ENCODE results near the gene FAM171A2. TPM values are rescaled to one million over a fixed set of nuclear protein-coding genes. Genes with fewer than 3 reads are reported as not detected.

FAM171A2 gene
- total and polyA plus RNA-seq, 2 of the 4 experiments (the other 2 are of a cell fraction): 3.2 to 5.9 TPM

- H3K9me3 ChIP-seq (ENCODE audit: control insufficient read depth, insufficient read depth, low read length): no peaks in the 10 kb centered on the region; the same call in 1 of the 2 replicates
- no peak overlapping the region for H4K91ac ChIP-seq (ENCODE audit: insufficient read depth, low read depth, low read length)
- H3K9ac ChIP-seq (ENCODE audit: low read depth, low read length): no peak overlapping the region
- H2BK20ac ChIP-seq (ENCODE audit: low read depth, low read length): no peak overlapping the region
- no peak overlapping the region for H3K23ac ChIP-seq (ENCODE audit: low read depth, low read length)
- no peak overlapping the region for H3K4ac ChIP-seq (ENCODE audit: low read depth, low read length)
- in situ Hi-C loops (cut with MboI; ENCODE audit: low sequenced_read_pairs): no loop called here
- WGBS, 2 experiments (ENCODE audit: extremely low coverage in 2 of 2, insufficient read length in 1 of 2): 87% methylated on average over 3 of the region's 4 CpGs; no CpG with 5 or more reads in 1 of the 2 experiments
- H2AK9ac ChIP-seq (replicated peaks; ENCODE audit: low read depth, low read length, poor library complexity): no peak overlapping the region
- H3K36me3 ChIP-seq (ENCODE audit: control insufficient read depth, insufficient read depth, low read length): no peaks in the 10 kb centered on the region
- no peak overlapping the region for H2BK120ac ChIP-seq (ENCODE audit: low read depth, low read length)
- H2AFZ ChIP-seq (replicated peaks; ENCODE audit: low read length, poor library complexity): no peak overlapping the region
- H3K56ac ChIP-seq (ENCODE audit: extremely low read depth, insufficient read depth, low read length): no peak overlapping the region
- ChIA-PET CTCF (no interaction called here), POLR2A (ENCODE audit: unreplicated experiment) (no interaction called here)
- TF ChIP-seq CEBPB (IDR thresholded peaks at IDR 0.05; ENCODE audit: low read depth, low read length) (no peak), USF2 (IDR thresholded peaks at IDR 0.05; ENCODE audit: low read depth, low read length) (no peak), SMC3 (IDR thresholded peaks at IDR 0.05; ENCODE audit: low read depth, low read length) (no peak), MAZ (IDR thresholded peaks at IDR 0.05; ENCODE audit: borderline replicate concordance, low read depth, low read length) (no peak), MXI1 (IDR thresholded peaks at IDR 0.05; ENCODE audit: borderline replicate concordance, low read depth, low read length) (no peak), CHD1 (IDR thresholded peaks at IDR 0.05; ENCODE audit: low read depth, low read length) (no peak), FOS (IDR thresholded peaks at IDR 0.05; ENCODE audit: low read depth, low read length) (no peak)
- intact Hi-C loops (cut with micrococcal nuclease): no loop called here
- H4K8ac ChIP-seq (ENCODE audit: low read depth in 2 of 2, low read length in 2 of 2): no peak overlapping the region
- no peak overlapping the region for H3K4me2 ChIP-seq (ENCODE audit: low read depth, low read length)
- ATAC-seq (ENCODE audit: low read depth) (no peak), DNase-seq (no peak)
- H4K5ac ChIP-seq (ENCODE audit: low read depth, low read length): no peak overlapping the region
- H2BK15ac ChIP-seq (ENCODE audit: low read depth, low read length): no peak overlapping the region
- no peak overlapping the region for H3K14ac ChIP-seq (replicated peaks; ENCODE audit: low read depth, low read length)
- H3K79me1 ChIP-seq (ENCODE audit: low read depth in 1 of 2, low read length in 2 of 2): no peaks in the 10 kb centered on the region
- no peak overlapping the region for H3K27ac ChIP-seq (ENCODE audit: insufficient read depth, low read length)
- no peaks in the 10 kb centered on the region for H3K9me1 ChIP-seq (ENCODE audit: insufficient read depth, low read length)
- no peak overlapping the region for H3K4me3 ChIP-seq (ENCODE audit: insufficient read depth, low read depth, low read length)
- dilution Hi-C loops (cut with HindIII; ENCODE audit: low sequenced_read_pairs, unreplicated experiment): no loop called here
- H4K20me1 ChIP-seq (ENCODE audit: insufficient read depth, low read length): 0 out of 2 replicates have a peak, but pooled peaks cover 3% of the 10 kb centered on the region
- H2AK5ac ChIP-seq (ENCODE audit: low read depth, low read length): no peak overlapping the region
- BruUV-seq (replicated peaks): no TSS peak
- no peak overlapping the region for H2BK5ac ChIP-seq (ENCODE audit: low read depth, low read length, poor library complexity, severe bottlenecking)
- H3K18ac ChIP-seq (ENCODE audit: low read depth, low read length): no peak overlapping the region
- H3K4me1 ChIP-seq (ENCODE audit: control insufficient read depth, insufficient read depth, low read length): peaks cover 2% of the 10 kb centered on the region; the same call in 1 of the 2 replicates
- peaks cover 36% of the 10 kb centered on the region for H3K27me3 ChIP-seq (ENCODE audit: control insufficient read depth, insufficient read depth, low read length)
Measured at GRCh38 chr17:44381810-44382305, 18.2 kb upstream of the FAM171A2 start.

Measured in IMR-90 (cell line).